ENCODE measurements around the gene ZNF728.
"Not testable (repeated sequence)": the region's sequence is repeated elsewhere in the genome, so short reads cannot be mapped to it uniquely, and the experiment has no call there.

Gene ZNF728

GRCh38 chr19:22976248-22976647 lies 26.7 kb downstream of the ZNF728 start:
- H3K79me2 ChIP-seq (ENCODE audit: low read length) = no peaks in the 10 kb centered on the region
- no peak overlapping the region for H3K9ac ChIP-seq (ENCODE audit: low read length)
- no peaks in the 10 kb centered on the region for H3K9me2 ChIP-seq (replicated peaks; ENCODE audit: insufficient read depth, low read length)
- no peak overlapping the region for H2AFZ ChIP-seq (ENCODE audit: low read length)
- H3K9me3 ChIP-seq (replicated peaks; ENCODE audit: insufficient read depth, low read length) = no peaks in the 10 kb centered on the region
- H3K4me1 ChIP-seq (ENCODE audit: low read length) = no peaks in the 10 kb centered on the region
- H3K27me3 ChIP-seq (replicated peaks; ENCODE audit: insufficient read depth, low read length) = no peaks in the 10 kb centered on the region
- H3K4me2 ChIP-seq (ENCODE audit: low read depth, low read length) = no peak overlapping the region
- DNase-seq = no peak
- TF ChIP-seq EZH2 (optimal IDR thresholded peaks at IDR 0.05; ENCODE audit: low read depth, low read length) = no peak
- H3F3A ChIP-seq (ENCODE audit: insufficient read depth, low read length) = no peaks in the 10 kb centered on the region
- no peaks in the 10 kb centered on the region for H4K20me1 ChIP-seq (ENCODE audit: insufficient read depth, low read length)
- no peaks in the 10 kb centered on the region for H3K36me3 ChIP-seq (replicated peaks; ENCODE audit: insufficient read depth, low read length)
- no peak overlapping the region for H3K27ac ChIP-seq (ENCODE audit: low read length)
- H3K4me3 ChIP-seq (ENCODE audit: low read length) = no peak overlapping the region

GRCh38 chr19:22975546-22976136 lies 27.3 kb downstream of the ZNF728 start:
- not testable (repeated sequence) for H3K9me2 ChIP-seq (replicated peaks; ENCODE audit: insufficient read depth, low read length); H3K9me3 ChIP-seq (replicated peaks; ENCODE audit: insufficient read depth, low read length); H3K79me2 ChIP-seq (ENCODE audit: low read length); H3K27me3 ChIP-seq (replicated peaks; ENCODE audit: insufficient read depth, low read length); H4K20me1 ChIP-seq (ENCODE audit: insufficient read depth, low read length); H3K4me3 ChIP-seq (ENCODE audit: low read length); H2AFZ ChIP-seq (ENCODE audit: low read length); H3K27ac ChIP-seq (ENCODE audit: low read length); H3K9ac ChIP-seq (ENCODE audit: low read length); H3K4me1 ChIP-seq (ENCODE audit: low read length); DNase-seq; H3K4me2 ChIP-seq (ENCODE audit: low read depth, low read length); H3F3A ChIP-seq (ENCODE audit: insufficient read depth, low read length); H3K36me3 ChIP-seq (replicated peaks; ENCODE audit: insufficient read depth, low read length)

GRCh38 chr19:22945560-22945959 lies 57.4 kb downstream of the ZNF728 start:
- TF ChIP-seq EZH2 (optimal IDR thresholded peaks at IDR 0.05; ENCODE audit: low read depth, low read length) (no peak), EZH2phosphoT487 (IDR thresholded peaks at IDR 0.05; ENCODE audit: low read length) (no peak), CTCF (IDR thresholded peaks at IDR 0.05; ENCODE audit: low read length) (no peak)
- H3K4me1 ChIP-seq (ENCODE audit: low read length) = no peaks in the 10 kb centered on the region
- H3K9me3 ChIP-seq (replicated peaks; ENCODE audit: insufficient read depth, low read length) = no peaks in the 10 kb centered on the region
- no peaks in the 10 kb centered on the region for H3K27me3 ChIP-seq (replicated peaks; ENCODE audit: insufficient read depth, low read length)
- no peaks in the 10 kb centered on the region for H3K36me3 ChIP-seq (replicated peaks; ENCODE audit: insufficient read depth, low read length)
- H3F3A ChIP-seq (ENCODE audit: insufficient read depth, low read length) = no peaks in the 10 kb centered on the region
- no peak for DNase-seq
- no peaks in the 10 kb centered on the region for H4K20me1 ChIP-seq (ENCODE audit: insufficient read depth, low read length)
- no peaks in the 10 kb centered on the region for H3K79me2 ChIP-seq (ENCODE audit: low read length)
- H3K9me2 ChIP-seq (replicated peaks; ENCODE audit: insufficient read depth, low read length) = no peaks in the 10 kb centered on the region
- no peak overlapping the region for H2AFZ ChIP-seq (ENCODE audit: low read length)
- no peak overlapping the region for H3K4me2 ChIP-seq (ENCODE audit: low read depth, low read length)
- H3K4me3 ChIP-seq (ENCODE audit: low read length) = no peak overlapping the region
- no peak overlapping the region for H3K9ac ChIP-seq (ENCODE audit: low read length)
- no peak overlapping the region for H3K27ac ChIP-seq (ENCODE audit: low read length)

GRCh38 chr19:22935151-22935550 lies 67.8 kb downstream of the ZNF728 start:
- Histone ChIP-seq H3K27ac (ENCODE audit: low read length) (no peak overlapping the region), H3K9me3 (replicated peaks; ENCODE audit: insufficient read depth, low read length) (no peaks in the 10 kb centered on the region), H3K4me2 (ENCODE audit: low read depth, low read length) (no peak overlapping the region)

GRCh38 chr19:22927576-22927975 lies 75.4 kb downstream of the ZNF728 start:
- not testable (repeated sequence) for H3K4me1 ChIP-seq (ENCODE audit: low read length); H3K4me2 ChIP-seq (ENCODE audit: low read depth, low read length); H3F3A ChIP-seq (ENCODE audit: insufficient read depth, low read length); DNase-seq; H2AFZ ChIP-seq (ENCODE audit: low read length); H3K9me2 ChIP-seq (replicated peaks; ENCODE audit: insufficient read depth, low read length); H3K36me3 ChIP-seq (replicated peaks; ENCODE audit: insufficient read depth, low read length); H3K27me3 ChIP-seq (replicated peaks; ENCODE audit: insufficient read depth, low read length); H3K27ac ChIP-seq (ENCODE audit: low read length); H3K9ac ChIP-seq (ENCODE audit: low read length); H3K9me3 ChIP-seq (replicated peaks; ENCODE audit: insufficient read depth, low read length); H4K20me1 ChIP-seq (ENCODE audit: insufficient read depth, low read length); H3K79me2 ChIP-seq (ENCODE audit: low read length); H3K4me3 ChIP-seq (ENCODE audit: low read length)

More at GRCh38 chr19:22935151-22935550, 67.8 kb downstream of the ZNF728 start:
- Histone ChIP-seq H2AFZ (ENCODE audit: low read length) (no peak overlapping the region), H3K9me2 (replicated peaks; ENCODE audit: insufficient read depth, low read length) (no peaks in the 10 kb centered on the region), H3K4me3 (ENCODE audit: low read length) (no peak overlapping the region), H3K27me3 (replicated peaks; ENCODE audit: insufficient read depth, low read length) (no peaks in the 10 kb centered on the region), H3K79me2 (ENCODE audit: low read length) (no peaks in the 10 kb centered on the region), H3K4me1 (ENCODE audit: low read length) (no peaks in the 10 kb centered on the region), H3F3A (ENCODE audit: insufficient read depth, low read length) (no peaks in the 10 kb centered on the region), H3K36me3 (replicated peaks; ENCODE audit: insufficient read depth, low read length) (no peaks in the 10 kb centered on the region), H3K9ac (ENCODE audit: low read length) (no peak overlapping the region), H4K20me1 (ENCODE audit: insufficient read depth, low read length) (no peaks in the 10 kb centered on the region)
- no peak for TF ChIP-seq CTCF (IDR thresholded peaks at IDR 0.05; ENCODE audit: low read length)
- no peak for TF ChIP-seq EZH2 (optimal IDR thresholded peaks at IDR 0.05; ENCODE audit: low read depth, low read length)
- TF ChIP-seq EZH2phosphoT487 (IDR thresholded peaks at IDR 0.05; ENCODE audit: low read length) = no peak
- DNase-seq = no peak

- not testable (repeated sequence) for H3K4me2 ChIP-seq (ENCODE audit: low read depth, low read length); H3F3A ChIP-seq (ENCODE audit: insufficient read depth, low read length); H3K36me3 ChIP-seq (replicated peaks; ENCODE audit: insufficient read depth, low read length); H3K4me1 ChIP-seq (ENCODE audit: low read length); H3K9me2 ChIP-seq (replicated peaks; ENCODE audit: insufficient read depth, low read length); DNase-seq; H3K27me3 ChIP-seq (replicated peaks; ENCODE audit: insufficient read depth, low read length); H3K27ac ChIP-seq (ENCODE audit: low read length); H4K20me1 ChIP-seq (ENCODE audit: insufficient read depth, low read length); H2AFZ ChIP-seq (ENCODE audit: low read length); H3K9ac ChIP-seq (ENCODE audit: low read length); H3K9me3 ChIP-seq (replicated peaks; ENCODE audit: insufficient read depth, low read length); H3K79me2 ChIP-seq (ENCODE audit: low read length); H3K4me3 ChIP-seq (ENCODE audit: low read length)
Measured at GRCh38 chr19:22925181-22925580, 77.8 kb downstream of the ZNF728 start.
